HG03045 (cell line): ENCODE results near the gene MINDY4.

Experiments used
- ATAC-seq: cut with Tn5 transposase; IDR thresholded peaks from one replicate; pipeline ENCODE4 v1.9.1; 2021; ENCODE audit warnings: mild to moderate bottlenecking, moderate library complexity; ENCODE audit not compliant: unreplicated experiment

MINDY4 gene

DNA sequence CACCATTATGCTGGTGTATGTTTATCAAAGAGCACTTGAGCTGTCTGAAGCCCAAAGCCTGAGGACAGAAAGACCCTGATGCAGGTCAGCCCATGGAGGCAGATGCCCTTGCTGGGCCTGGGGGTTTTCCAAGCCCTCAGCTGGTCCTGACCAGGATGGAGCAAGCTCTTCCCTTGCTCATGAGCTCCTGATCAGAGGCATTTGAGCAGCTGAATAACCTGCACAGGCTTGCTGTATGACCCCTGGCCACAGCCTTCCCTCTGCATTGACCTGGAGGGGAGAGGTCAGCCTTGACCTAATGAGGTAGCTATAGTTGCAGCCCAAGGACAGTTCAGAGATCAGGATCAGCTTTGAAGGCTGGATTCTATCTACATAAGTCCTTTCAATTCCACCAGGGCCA is 153.4 kb downstream of the MINDY4 start:
- ATAC-seq = no peak

DNA sequence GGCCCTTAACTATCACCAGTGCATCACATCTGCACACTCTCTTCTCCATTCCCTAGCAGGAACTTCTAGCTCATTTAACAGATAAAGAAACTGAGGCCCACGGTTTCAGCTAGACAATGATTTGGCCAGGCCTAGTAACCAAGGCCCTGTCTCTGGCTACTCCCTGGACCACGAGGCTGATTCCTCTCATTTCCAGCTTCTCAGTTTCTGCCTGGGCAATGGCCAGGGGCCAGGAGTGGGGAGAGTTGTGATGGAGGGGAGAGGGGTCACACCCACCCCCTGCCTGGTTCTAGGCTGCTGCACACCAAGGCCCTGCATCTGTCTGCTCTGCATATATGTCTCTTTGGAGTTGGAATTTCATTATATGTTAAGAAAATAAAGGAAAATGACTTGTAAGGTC is 153.9 kb downstream of the MINDY4 start:
- ATAC-seq = no peak

- ATAC-seq = no peak
Measured at GRCh38 chr7:30925913-30926312, 154.7 kb downstream of the MINDY4 start.

DNA sequence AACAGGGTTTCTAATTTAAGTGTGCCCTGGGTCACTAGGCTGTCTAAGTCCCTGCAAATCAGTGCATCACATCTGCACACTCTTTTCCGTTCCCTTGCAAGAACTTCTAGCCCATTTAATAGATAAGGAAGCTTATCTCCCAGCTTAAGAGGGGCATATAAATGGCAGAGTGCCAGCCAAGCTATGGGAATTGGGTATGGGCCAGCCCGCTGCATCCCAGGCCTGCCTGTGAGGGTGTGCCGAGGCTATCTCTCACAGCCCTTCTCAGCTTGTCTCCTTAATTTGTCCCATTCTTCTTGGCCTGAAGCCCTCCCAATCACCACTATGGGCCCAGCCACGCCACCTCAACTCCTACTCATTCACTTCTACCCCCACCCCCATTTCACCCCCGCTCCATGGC is 155.1 kb downstream of the MINDY4 start:
- ATAC-seq = no peak

- ATAC-seq = no peak
Measured at GRCh38 chr7:30927040-30927439, 155.8 kb downstream of the MINDY4 start.

- ATAC-seq = no peak
Measured at GRCh38 chr7:30927559-30927958, 156.3 kb downstream of the MINDY4 start.

DNA sequence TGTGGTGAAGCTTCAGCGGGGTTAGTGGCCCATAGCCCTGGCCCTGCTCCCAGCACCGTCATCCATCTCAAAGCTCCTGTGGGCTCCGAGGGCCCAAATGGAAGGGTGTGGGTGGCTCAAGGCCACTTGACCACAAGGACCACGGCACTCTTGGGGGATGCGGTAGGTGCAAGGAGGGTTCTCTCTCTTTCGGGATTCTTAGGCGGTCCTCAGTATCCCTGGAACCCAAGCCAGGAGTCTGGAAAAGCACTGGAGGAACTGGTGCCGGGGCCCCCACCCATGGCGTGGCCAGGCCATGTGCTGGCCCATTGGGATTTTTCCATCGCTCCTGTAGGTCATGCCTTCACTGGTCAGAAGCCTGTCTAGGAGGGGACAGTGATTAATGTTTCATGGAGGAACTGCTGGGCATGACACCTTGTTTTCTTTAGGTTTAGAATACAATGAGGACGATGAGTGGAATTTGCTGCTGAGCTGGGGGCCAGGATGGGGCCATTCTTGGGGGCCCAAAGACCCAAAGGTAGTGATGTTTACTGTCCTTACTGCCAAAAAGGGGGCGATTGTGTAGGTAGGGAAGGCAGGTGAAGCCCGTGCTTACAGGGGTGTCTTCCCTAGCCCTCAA is 157.1 kb downstream of the MINDY4 start:
- no peak for ATAC-seq

DNA sequence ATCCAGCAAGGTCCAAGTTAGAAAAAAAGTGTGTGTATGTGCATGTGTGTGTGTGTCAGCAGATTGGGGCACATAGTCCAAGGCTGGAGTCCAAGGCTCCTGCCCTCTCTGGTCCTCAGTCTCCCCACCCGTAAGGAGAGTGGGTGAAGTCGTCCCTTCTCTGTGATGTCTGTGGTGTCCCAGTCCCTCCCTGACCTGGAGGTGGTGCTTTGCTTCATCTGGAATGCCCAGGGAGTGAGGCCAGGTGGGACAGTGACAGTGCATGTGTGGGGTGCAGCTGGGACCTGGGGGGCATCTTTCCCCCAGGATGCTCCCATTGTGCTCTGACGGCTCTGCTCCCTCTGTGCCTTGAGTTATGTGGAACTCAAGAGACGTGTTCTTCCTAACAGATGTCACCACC is 158.5 kb downstream of the MINDY4 start:
- no peak for ATAC-seq

- no peak for ATAC-seq
Measured at GRCh38 chr7:30930621-30931020, 159.4 kb downstream of the MINDY4 start.

DNA sequence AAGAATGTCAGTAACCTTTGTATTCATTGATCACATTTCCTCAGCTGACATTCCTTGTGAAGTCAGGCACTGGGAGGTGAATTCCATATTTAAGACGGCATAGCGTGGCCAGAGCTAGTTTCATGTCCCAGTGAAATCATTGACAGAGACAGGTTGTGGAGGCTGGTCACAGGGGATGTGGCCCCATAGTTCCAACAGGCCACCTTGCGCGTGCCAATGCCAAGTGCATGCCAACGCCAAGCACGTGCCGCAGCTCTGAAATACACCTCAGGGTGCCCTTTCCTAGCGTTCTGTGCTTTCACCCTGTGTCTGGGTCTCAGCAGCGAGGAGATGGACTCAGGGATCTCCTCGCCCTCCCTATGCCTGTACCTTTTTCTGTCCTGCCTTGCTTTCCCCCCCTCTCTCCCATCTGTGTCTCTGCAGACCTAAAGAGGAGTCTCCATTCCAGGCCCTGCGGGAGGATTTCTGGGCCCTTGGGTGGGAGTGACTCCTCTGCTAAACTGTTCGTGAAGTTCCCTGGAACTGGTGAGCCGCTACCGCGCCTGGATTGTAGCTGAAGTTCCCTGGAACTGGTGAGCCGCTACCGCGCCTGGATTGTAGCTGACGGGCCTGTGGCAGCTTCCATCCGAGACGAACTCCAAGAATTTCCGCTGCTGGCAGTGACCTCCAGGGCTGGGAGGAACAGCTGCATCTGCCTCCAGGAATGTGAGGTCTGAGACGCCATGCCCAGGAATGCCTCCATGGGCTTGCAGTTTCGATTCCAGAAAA is 160.1 kb downstream of the MINDY4 start:
- ATAC-seq = no peak

DNA sequence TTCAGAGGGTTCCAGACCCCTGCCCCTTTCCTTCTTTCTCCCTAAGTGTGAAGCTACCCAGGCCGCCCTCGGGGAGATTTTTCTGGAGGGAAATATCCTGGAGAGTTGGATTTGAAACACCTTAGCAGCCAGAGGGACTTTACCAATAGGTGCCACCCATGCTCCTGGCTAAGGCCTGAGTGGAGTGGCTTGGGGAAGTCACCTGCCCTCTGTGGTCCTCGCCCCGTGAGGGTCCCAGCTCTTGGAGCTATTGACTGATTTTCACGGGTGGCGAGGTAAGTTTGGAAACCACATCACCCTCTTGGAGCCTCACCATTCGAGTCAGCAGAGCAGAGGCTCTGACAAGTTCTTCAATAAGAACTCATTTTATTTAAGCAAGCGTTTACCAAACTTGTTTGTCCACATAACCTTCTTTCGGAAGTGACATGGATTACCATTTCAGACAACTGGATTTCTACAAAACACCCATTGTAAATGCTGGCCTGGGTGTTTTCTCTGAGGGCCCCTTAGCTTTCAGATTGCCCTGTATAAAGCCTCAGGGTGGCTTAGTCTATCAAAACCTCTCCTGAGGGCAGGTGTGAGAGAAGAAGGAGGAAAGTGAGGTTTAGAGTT is 160.8 kb downstream of the MINDY4 start:
- ATAC-seq = no peak

- ATAC-seq = no peak
Measured at GRCh38 chr7:30932562-30932961, 161.3 kb downstream of the MINDY4 start.

DNA sequence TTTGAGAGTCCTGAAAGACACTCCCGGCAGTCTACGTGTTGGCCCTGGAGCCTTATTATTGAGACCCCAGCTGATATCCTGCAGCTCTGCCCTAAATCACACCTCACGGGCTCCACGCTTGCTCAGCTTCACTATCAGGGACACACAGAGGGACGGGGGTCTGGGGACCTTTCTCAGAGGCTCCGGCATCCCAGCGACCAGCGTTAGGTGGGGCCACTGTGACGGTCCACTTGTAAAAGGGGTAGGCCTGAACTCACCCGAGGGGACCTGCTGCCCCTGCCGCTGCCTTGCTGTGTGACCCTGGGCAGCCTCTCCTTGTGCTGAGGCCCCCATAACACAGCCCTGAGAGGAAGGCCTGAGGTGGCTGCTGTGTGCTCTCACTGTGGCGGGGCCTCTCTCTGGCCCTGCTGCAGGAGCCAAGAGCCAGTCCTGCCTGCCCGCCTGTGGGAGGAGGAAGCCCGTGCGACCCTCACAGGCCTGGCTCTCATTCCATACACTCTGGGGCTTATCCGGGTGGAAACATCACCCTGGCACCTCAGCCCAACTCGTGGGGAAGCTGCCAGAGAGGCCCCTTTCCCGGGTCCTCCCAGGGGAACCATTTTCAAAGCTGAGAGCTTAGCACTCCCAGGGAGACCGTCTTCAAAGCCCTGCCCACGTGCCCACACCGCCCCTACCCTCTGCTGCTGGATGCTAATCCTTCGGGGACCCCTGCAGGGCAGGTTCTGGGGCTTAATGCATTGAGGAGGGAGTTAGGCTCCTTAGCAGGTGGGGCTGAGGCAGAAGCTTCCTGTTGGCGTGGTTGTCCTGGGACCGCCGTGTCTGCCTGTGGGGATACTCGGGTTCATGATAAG is 162.1 kb downstream of the MINDY4 start:
- ATAC-seq = no peak

DNA sequence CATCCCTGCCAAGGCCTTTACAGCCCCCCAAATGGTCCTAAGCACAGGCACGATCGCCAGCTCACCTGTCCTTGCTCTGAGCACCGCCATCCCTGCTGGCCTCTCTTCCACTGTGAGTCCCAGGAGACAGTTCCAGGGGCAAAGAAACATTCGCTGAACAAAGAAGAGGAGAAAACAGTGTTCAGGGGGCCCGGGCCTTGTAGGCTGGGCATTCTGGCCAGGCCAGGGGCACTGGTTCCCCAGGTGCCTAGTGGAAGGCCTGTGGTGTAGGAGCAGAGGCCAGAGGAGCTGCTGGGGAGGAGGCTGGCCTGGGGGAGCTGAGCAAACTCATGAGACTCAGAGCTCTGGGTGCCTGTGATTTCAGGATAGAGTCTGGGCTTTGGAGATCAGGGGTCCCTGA is 163.0 kb downstream of the MINDY4 start:
- no peak for ATAC-seq

DNA sequence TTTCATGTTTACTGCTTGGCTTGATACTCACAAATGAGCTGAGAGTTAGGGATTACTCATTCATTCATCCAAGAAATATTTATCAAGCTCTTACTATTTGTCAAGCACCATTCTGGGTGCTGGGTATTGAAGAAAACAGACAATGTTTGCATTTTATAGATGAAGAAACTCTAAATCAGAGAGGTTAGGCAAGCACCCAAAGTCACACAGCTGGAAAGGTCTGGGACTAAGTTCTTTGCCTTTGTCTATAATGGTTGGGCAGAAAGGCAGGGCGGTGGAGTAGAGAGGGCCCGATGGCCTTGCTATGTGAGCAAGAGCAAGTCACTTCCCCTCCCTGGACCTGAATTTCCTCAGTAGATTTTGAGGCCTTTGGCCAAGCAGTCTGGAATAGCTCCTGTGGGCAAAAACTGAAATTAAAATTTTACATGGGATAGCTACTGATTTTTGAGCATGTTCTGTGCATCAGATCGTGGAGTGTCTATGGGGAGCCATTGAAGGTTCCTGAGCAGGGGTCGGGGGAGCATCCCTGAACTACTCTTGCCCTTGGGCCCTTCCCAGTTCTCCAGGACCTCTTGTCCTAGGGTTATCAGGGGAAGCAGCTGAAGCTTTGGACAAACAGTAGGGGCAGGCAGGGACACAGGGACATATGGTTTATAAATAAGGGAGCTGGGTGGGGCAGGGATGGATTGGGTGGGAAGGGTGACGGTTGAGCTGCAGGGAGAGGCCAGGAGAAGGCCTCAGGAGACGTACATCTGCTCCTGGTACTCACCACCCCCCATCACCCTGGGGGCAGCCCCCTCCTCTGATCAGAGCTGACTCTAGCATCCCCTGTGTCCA is 163.7 kb downstream of the MINDY4 start:
- ATAC-seq = no peak

- ATAC-seq = no peak
Measured at GRCh38 chr7:30935569-30935877, 164.3 kb downstream of the MINDY4 start.

GRCh38 chr7:30936650-30937245 is 165.5 kb downstream of the MINDY4 start:
- no peak for ATAC-seq

GRCh38 chr7:30937416-30937815 is 166.2 kb downstream of the MINDY4 start:
- no peak for ATAC-seq

DNA sequence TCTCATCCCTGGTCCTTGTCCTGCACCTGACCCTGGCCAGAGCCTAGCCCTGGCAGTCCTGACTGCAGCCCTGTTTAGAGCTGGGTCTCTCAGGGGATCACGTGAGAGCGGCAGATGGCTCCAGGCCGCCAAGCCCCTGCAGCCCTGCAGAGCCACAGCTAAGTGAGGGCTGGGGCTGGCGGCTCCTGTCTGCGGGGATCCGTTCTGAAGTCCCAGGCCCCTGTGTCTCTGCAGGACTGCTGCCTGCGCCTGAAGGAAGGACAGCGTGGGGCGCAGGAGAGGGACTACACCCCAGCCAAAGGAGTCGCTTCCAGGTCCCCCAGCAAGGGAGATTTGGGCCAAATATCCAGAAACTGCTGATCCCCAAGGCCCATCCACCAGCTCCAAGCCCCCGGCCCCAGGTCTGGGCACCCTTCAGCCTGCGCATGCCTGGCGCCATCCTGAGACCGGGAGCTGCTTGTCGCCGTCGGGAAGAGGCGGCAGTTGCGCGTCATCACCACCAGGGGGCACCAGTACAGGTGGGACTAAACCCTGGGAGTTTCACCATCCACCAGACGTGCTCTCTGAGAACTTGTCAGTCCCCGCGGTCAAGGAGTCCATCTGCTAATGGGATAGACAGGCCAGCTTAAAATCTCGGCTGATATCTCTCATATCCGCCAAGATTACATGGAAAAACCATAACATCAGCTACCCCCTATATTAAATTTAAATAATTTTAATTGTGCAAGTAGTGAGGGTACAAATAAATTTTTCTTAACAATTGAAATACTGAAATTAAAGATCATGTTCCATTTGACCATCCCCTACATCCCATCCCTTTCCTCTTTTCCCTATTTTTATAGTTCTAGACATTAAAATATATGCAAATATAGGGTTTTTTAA is 167.5 kb downstream of the MINDY4 start:
- peak; percentile 76 for ATAC-seq
